AG08396 (cell line): ENCODE measurements around the gene SPIRE1.
"Not testable (repeated sequence)": the region's sequence is repeated elsewhere in the genome, so short reads cannot be mapped to it uniquely, and the experiment has no call there.

ENCODE experiments used
- DNase-seq: peaks from one replicate; pipeline ENCODE4 v3.0.0; 2012; ENCODE audit warnings: low spot score, mixed read lengths

Gene SPIRE1

DNA sequence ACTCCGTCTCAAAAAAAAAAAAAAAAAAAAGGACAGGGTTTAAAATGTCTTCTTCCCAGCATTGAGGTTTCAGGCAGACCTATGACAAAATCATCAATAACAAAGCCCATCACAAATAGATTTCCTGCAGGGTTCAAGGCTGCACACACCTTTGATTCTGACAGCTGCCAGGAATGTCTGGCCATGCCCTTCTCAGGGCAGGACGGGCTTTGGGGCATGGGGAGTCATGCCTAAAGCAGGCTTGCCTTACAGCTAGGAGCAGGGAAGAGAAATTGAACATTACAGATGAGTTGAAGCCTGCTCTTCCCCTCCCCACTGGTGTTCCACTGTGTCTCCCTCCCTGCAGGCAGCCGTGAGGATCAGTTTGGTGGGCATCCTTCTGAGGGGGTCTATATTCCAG, 246.5 kb downstream of the SPIRE1 start:
- no peak for DNase-seq

DNA sequence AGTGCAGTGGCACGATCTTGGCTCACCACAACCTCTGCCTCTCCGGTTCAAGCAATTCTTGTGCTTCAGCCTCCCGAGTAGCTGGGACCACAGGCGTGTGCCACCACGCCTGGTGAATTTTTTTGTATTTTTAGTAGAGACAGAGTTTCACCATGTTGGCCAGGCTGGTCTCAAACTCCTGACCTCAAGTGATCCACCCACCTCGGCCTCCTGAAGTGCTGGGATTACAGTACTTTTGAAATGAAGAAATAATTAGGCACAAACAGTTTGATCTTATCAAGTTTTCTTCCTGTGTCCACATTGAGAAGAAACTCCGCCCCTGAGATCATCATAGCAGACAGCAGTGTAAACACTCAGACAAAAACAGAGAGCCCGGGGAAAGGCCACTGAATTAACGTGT, 247.2 kb downstream of the SPIRE1 start:
- not testable (repeated sequence) for DNase-seq

DNA sequence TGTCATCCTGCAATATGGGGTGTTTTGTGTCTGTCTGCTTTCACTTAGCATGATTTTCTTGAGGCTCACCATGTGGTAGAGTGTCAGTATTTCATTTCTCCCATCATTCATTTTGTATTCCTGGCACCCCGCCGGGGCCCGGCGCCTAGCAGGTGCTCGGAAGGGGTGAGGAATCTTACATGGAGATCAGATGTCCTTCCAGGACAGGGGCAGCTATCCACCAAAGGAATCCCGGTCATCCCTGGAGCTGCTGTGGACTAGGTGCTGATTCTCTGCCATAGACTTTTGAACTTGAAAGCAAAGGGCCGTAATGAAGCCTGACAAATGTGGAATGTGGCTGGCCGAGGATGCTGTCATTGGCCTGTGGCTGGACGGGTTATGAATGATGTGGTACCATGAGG, 247.8 kb downstream of the SPIRE1 start:
- no peak for DNase-seq

DNA sequence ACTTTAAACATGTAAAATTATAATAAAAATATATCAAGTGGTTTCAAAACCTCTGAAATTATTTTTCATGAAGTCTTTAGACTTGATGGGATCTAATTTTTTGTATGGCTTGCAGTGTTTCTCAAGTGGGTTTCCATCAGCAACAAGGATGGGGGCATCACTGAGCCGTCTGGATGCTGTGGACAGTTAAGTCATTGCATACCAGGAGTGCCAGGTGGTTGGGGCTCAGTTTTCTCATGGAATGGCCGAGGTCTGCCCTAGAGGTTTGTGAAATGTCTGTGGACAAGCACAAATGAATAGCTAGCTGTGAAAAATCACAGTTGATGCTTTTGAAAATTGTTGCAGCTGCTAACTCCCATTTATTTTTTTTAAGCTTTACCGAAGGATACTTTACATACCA, 248.4 kb downstream of the SPIRE1 start:
- DNase-seq, result no peak

DNA sequence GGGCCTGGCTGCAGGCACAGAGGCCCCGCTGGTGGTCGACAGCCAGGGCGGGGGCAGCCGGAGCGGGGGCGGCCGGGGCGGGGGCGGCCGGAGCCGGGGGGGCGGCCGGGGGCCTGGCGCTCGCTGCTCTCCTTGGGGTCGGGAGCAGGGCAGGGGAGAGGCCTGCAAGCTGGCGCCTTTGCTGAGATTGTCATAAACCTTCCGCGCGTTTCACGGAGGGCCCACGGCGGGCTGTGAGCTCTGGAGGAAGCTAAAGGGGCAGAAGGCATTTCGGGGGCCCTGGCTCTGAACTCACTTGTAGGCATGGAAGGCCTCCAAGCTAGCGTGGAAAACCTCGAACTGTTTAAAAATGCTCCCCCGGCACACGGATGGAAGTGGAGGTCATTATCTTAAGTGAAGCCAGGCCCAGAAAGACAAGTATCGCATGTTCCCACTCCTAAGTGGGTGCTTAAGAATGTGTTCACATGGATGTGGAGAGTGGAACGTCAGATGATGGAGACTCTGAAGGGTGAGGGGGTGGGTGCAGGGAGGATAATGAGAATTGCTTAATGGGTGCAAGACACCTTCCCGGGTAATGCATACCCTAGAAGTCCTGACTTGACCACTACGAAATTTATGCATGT, 249.5 kb downstream of the SPIRE1 start:
- DNase-seq, result no peak

DNA sequence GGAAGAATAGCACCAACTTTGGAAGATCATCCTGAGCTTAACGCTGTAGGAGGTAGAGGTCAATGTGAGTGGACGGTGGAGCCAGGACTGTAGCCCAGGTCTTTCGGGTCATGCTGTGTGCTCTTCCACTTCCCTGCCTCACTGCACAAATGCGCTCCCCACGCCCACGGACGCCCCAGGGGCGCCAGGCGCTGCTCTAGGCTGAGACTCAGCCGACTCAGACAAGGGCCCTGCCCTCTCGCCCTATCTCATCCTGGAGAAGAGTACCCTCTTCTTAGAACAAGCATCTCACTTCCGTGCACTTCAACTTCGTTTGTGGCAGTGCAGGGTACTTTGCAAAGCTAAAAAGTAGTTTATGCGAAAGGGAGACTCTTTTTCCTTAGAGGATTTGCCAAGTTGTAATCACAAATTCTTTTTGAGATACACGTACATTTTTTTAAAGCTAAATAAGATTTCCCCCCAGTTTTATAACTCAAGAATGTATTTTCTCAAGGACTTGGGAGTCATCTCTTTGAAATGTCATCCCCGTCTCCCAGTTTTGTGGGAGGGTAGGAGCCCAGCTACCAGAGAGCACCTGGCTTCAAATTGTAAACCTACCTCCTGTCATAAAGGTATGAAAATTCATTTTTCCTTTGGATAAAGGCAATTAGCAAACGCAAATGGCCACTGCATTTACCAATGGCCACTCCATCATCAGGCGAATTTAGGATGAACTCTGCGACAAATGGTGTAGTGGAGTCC, 251.4 kb downstream of the SPIRE1 start:
- no peak for DNase-seq

DNA sequence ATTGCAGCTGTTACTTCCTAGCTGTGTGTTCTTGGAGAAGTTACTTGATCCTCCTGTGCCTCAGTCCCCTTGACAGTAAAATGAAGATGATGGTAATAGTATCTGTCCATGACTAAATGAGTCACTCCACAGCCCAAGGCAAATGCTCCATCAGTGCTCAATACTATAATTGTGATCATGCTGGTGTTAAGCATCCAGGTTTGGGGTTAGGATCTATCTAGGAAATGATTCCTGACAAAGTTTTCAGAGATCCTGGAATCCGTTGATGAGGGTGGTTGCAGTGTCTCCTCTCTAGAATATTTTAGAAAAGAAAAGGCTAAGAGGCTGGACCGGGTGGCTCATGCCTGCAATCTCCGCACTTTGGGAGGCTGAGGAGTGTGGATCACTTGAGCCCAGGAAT, 252.8 kb downstream of the SPIRE1 start:
- DNase-seq, result peak; percentile 1

DNA sequence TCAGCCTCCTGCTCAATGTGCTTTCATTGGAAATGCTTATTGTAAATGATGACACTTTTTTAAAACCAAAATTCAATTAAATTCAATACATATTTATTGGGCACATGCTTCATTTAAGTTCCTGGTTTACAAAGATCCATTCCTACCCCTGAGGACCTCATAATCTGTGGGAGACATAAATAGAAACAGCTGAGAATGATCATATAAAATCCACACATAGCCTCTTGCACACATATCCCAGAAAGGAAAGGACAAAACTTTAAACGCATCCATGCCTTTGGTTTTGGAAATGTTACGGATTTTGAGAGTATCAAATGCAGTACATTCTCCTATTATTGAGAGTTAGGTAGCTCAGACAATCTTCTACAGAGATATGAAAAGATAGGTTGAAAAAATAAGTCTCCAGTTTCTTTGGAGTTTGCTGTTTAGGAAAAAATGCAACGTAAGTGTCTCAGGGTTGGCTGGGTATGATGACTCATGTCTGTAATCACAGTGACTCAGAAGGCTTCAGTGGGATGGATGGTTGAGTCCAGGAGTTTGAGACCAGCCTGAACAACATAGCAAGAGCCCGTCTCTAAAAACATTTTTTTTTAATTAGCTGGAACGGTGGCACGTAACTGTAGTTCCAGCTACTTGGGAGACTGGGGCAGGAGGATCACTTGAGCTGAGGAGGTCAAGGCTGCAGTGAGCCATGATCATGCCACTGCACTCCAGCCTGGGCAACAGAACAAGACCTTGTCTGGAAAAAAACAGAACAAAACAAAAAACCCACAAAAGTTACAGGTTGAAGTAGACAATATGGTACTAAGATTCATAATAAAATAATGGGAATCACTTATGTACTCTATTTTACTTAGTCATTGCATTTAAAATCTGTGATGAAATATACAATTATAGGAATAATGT, 254.1 kb downstream of the SPIRE1 start:
- DNase-seq, result peak; percentile 81

DNA sequence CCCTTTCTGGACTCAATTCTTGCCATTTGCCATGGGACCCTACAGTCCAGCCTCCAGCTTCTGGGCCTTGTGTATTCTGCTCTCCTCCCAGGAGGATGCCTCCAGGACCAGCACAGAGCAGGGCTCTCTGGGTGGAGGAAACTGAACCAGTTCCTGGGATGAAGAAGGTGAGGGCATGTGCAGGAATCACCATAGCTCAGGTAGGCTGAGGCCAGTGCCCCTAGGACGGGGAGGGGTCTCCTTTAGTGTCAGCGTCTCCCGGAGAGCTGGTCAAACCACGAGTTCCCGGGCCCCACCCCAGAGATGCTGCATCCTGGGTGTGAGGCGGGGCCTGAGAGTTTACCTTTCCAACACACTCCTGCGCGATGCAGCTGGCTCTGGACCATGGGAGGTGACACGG, 256.0 kb downstream of the SPIRE1 start:
- DNase-seq, result no peak

DNA sequence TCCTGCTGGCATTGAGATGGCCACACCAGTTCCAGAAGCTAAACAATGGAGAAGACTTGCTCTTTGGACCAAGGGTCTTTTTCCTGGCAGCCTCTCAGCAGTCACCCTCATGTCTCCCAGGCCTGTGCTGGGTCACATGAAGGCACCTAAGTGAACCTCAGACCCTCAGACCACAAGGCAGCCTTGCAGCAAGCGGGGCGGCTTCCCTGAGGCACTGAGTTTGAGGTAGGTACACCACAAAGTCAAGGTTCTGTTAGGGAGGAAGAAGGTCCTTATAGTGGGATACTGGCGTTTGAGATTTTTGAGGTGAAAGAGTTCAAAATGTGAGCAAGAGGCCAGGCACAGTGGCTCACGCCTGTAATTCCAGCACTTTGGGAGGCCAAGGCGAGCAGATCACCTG, 258.7 kb downstream of the SPIRE1 start:
- no peak for DNase-seq

DNA sequence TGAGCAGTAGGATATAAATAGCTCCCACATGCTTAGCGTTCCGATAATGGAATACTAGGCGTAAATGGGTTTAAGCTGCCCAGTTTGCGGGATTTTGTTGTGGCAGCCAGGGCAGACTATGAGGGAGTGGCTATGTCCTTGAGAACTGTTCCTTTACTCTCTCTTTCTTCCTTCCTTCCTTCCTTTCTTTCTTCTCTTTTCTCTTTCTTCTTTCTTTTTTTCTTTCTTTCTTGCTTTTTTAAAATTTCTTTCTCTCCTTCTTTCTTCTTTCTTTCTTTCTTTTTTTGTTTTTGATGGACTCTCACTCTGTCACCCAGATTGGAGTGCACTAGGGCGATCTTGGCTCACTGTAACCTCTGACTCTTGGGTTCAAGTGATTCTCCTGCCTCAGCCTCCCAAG, 259.3 kb downstream of the SPIRE1 start:
- DNase-seq, result peak; percentile 2

DNA sequence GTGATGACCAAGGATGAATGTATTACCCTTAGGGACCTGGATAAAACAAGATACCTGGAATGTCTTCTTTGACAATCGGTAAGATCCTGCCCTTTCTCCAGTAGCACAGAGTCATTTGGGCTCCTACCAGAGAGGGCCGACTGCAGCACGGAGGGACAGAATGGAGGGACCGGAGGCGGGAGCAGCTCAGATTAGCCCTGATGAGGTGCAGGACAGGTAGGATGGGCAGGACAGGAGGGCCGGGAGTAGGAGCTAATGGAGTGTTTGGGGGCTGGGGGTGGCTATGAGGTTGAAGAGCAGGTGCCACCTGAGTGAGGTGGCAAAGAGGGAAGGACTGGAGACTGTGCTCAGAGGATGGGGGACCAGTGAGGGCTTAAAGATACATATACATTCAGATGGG, 260.1 kb downstream of the SPIRE1 start:
- DNase-seq, result no peak

DNA sequence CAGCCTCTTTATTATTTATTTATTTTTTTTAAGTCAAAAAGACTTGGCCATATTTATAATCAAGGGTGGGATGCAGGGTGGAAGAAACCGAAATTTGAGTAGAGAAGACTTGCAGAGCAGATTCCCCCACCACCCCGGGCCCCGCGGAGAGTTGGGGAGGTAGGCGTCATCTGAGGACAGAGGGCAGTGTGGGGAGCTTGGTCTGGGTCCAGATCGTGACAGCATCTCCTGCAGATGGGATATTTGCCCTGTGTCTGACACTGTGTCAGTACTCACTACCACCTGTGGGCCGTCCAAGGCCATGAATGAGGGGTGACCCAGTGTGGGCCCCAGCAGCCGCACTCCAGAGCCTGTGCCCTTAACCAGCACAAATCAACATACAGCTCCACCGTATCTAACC, 260.7 kb downstream of the SPIRE1 start:
- DNase-seq, result no peak
